ENCODE data around the gene IDH3A. TPM values are rescaled to one million over a fixed set of nuclear protein-coding genes. Genes with fewer than 3 reads are reported as not detected.

The IDH3A gene
- total and polyA plus RNA-seq, 9 of the 15 experiments (the other 6 are each of a cell fraction or from before 2014, with no cell fraction given): 37.4 to 249 (median 107) TPM

DNA sequence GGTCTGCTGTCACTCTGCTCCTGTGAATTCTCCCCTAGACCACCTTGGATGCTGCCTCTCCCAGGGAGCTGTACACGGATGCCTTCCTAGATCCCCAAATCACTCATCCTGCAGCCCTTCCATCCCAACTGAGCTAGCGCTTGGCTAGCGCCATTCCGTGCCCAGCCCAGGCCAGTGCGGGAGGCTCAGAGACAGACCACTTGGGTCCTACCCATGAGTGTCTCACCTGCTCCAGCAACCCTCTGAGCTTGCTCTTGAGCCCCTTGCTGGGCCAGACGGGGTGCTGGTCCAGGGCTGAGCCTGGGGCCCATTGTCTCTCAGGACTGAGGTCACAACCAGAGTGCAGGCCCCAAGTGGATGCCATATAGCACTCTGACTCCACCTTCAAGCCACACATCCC, 39.1 kb upstream of the IDH3A start:
- Histone ChIP-seq H3K4me2 (ENCODE audit: insufficient read depth, low read length) (no peak overlapping the region), H3K36me3 (ENCODE audit: control insufficient read depth, insufficient read depth, low read length) (no peaks in the 10 kb centered on the region), H3K9me1 (ENCODE audit: control insufficient read depth, insufficient read depth, low read length) (no peaks in the 10 kb centered on the region), H3K9me3 (replicated peaks; ENCODE audit: control insufficient read depth, insufficient read depth, low read depth, low read length) (no peaks in the 10 kb centered on the region), H4K20me1 (replicated peaks; ENCODE audit: control insufficient read depth, insufficient read depth, low read length) (peaks cover 7% of the 10 kb centered on the region; the same call in 1 of the 2 replicates), H3K27me3 (ENCODE audit: control insufficient read depth in 2 of 2, insufficient read depth in 2 of 2, low read length in 2 of 2) (no peaks in the 10 kb centered on the region), H2AFZ (ENCODE audit: low read depth, low read length) (no peak overlapping the region), H3K79me2 (ENCODE audit: control insufficient read depth, insufficient read depth, low read length) (no peaks in the 10 kb centered on the region), H3K4me3 (no peak overlapping the region), H3K4me1 (replicated peaks in 1 of 2; ENCODE audit: control insufficient read depth in 2 of 2, insufficient read depth in 2 of 2, low read length in 2 of 2) (peaks cover 0 to 7% of the 10 kb centered on the region in 2 experiments; a peak in 2 of 5 replicates), H3K27ac (ENCODE audit: extremely low read depth, low read depth, low read length) (no peak overlapping the region), H3K9ac (ENCODE audit: insufficient read depth in 1 of 2, low read depth in 2 of 2, low read length in 2 of 2) (0 out of 4 replicates have a peak overlapping the region, but pooled peaks of 1 of the 2 experiments have one; percentile 36)
- intact Hi-C loops (cut with micrococcal nuclease): no loop called here
- TF ChIP-seq ZNF76 (CRISPR knock-in tag; IDR thresholded peaks at IDR 0.05; ENCODE audit: borderline replicate concordance) (no peak), PHB2 (IDR thresholded peaks at IDR 0.05; ENCODE audit: low read depth) (no peak), ZNF175 (CRISPR knock-in tag; IDR thresholded peaks at IDR 0.05; ENCODE audit: low read depth) (no peak), ZNF354B (CRISPR knock-in tag; IDR thresholded peaks at IDR 0.05) (no peak), HDGF (IDR thresholded peaks at IDR 0.05) (no peak), ETS1 (conservative IDR thresholded peaks at IDR 0.05; ENCODE audit: control insufficient read depth, low read depth, low read length) (no peak), CSDE1 (IDR thresholded peaks at IDR 0.05) (no peak), CREM (IDR thresholded peaks at IDR 0.05; ENCODE audit: low read depth) (no peak), GATAD2B (IDR thresholded peaks at IDR 0.05; ENCODE audit: borderline replicate concordance) (no peak), ZNF696 (CRISPR knock-in tag; conservative IDR thresholded peaks at IDR 0.05) (no peak)
- TF ChIP-seq, protein P1, sequence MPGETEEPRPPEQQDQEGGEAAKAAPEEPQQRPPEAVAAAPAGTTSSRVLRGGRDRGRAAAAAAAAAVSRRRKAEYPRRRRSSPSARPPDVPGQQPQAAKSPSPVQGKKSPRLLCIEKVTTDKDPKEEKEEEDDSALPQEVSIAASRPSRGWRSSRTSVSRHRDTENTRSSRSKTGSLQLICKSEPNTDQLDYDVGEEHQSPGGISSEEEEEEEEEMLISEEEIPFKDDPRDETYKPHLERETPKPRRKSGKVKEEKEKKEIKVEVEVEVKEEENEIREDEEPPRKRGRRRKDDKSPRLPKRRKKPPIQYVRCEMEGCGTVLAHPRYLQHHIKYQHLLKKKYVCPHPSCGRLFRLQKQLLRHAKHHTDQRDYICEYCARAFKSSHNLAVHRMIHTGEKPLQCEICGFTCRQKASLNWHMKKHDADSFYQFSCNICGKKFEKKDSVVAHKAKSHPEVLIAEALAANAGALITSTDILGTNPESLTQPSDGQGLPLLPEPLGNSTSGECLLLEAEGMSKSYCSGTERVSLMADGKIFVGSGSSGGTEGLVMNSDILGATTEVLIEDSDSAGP (CRISPR knock-in tag; IDR thresholded peaks at IDR 0.05): no peak
- BruUV-seq (replicated peaks): no TSS peak
- POLR2A ChIA-PET: interaction anchor here (0.7 kb wide), 1 partner anchor 75 kb away, joined by 3 read pairs; no protein-coding TSS in a partner anchor
- no peak for FAIRE-seq
- in situ Hi-C loops (cut with MboI): loop anchor here (5.0 kb wide), 3 partner anchors 87 to 148 kb away; no protein-coding TSS in a partner anchor
- no peak for DNase-seq (ENCODE audit: extremely low read depth in 1 of 4, low spot score in 3 of 4)
- WGBS (ENCODE audit: insufficient coverage, low coverage, missing lambda C conversion rate): 70% methylated on average over 6 of the region's 6 CpGs
- no peak for ATAC-seq
- CTCF ChIA-PET (ENCODE audit: low intra/inter-chr PET ratio): no interaction called here
